Osteoblast (primary cell): ENCODE data around the gene SNX20. TPM values are rescaled to one million over a fixed set of nuclear protein-coding genes. Genes with fewer than 3 reads are reported as not detected.

ENCODE experiments used
- DNase-seq: peaks from one replicate; pipeline ENCODE4 v3.0.0; 2011; ENCODE audit warnings: low spot score, mixed read lengths; ENCODE audit not compliant: insufficient read length; ENCODE audit errors: missing footprints
- H2AFZ ChIP-seq: 2 replicates; pipeline ENCODE4 v1.6.0; 2011; ENCODE audit warnings: mild to moderate bottlenecking, low read length
- H3K27ac ChIP-seq: 2 replicates; pipeline ENCODE4 v1.5.1; 2011; ENCODE audit warnings: mild to moderate bottlenecking, low read depth, low read length, moderate library complexity
- H3K27me3 ChIP-seq: 2 replicates; pipeline ENCODE4 v1.6.0; 2012; ENCODE audit warnings: mild to moderate bottlenecking, control low read depth, inconsistent platforms, low read length, moderate library complexity; ENCODE audit not compliant: insufficient read depth
- H3K36me3 ChIP-seq: 2 replicates; pipeline ENCODE4 v1.5.1; 2011; ENCODE audit warnings: mild to moderate bottlenecking, low read length, control low read depth, moderate library complexity; ENCODE audit not compliant: insufficient read depth
- H3K4me1 ChIP-seq: 2 replicates; pipeline ENCODE4 v1.5.1; 2011; ENCODE audit warnings: mild to moderate bottlenecking, low read length, control low read depth, moderate library complexity; ENCODE audit not compliant: insufficient read depth
- H3K4me2 ChIP-seq: 2 replicates; pipeline ENCODE4 v1.6.0; 2011; ENCODE audit warnings: mild to moderate bottlenecking, low read length; ENCODE audit not compliant: insufficient read depth
- H3K4me3 ChIP-seq: fragments of 200-600 bp; sonication (generic); 3 replicates; pipeline ENCODE4 v1.5.1; 2012; ENCODE audit warnings: mild to moderate bottlenecking, low read length, inconsistent platforms; ENCODE audit not compliant: insufficient read depth
- H3K79me2 ChIP-seq: 2 replicates; pipeline ENCODE4 v1.6.0; 2012; ENCODE audit warnings: mild to moderate bottlenecking, low read length, control low read depth, inconsistent platforms; ENCODE audit not compliant: insufficient read depth
- H3K9me3 ChIP-seq: 2 replicates; pipeline ENCODE4 v1.5.1; 2011; ENCODE audit warnings: low read depth, low read length, control low read depth
- H4K20me1 ChIP-seq: 2 replicates; pipeline ENCODE4 v1.6.0; 2012; ENCODE audit warnings: mild to moderate bottlenecking, low read length, control low read depth; ENCODE audit not compliant: insufficient read depth
- total RNA-seq: library from RNA; depleted of rRNA; stranded (reverse); fragments of >200 nt; gene quantifications from 2 replicates; pipeline ENCODE4 v1.2.3, GENCODE V29; 2012
- TF ChIP-seq, protein P1 (sequence below): IDR thresholded peaks from 2 replicates; pipeline ENCODE4 v1.5.1; 2011; ENCODE audit warnings: mild to moderate bottlenecking, low read depth, low read length, moderate library complexity; ENCODE audit errors: extremely low read depth

SNX20 gene
- total RNA-seq, 1 donor: not detected

DNA sequence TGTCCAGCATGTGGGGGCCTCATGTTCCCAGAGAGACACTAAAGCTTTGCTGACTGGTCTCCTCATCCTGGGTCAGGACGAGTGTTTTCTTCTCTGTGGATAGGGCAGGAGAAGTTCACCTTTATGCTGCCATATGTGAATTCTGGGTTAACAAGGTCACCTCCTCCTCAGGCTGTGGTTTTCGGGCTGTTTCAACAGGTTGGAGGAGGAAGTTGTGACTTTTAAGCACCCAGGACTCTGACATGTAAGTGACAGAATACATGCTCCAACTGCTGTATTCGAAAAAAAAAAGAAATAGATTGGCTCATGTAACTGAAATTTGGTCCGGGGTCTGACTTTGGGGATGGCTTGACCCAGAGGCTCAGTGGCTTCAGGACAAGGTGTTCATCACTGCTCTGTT lies 54.2 kb downstream of the SNX20 start:
- H3K79me2 ChIP-seq: no peaks in the 10 kb centered on the region

DNA sequence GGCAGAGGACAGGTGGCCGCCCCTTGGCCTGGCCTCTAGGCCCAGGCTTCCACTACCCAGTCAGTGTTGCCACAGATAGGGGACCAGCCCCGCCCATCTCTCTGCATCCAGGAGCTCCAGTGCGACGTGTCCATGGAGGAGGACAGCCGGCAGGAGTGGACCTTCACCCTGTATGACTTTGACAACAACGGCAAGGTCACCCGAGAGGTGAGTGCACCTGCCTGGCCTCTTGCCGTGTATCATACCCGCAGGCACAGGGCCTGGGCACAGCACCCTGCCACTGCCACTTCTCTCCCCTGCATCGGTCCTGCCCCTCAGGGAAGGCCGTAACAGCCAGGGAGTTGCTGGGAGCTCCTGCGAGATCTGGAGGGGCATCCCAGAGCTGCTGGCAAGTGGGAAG lies 55.7 kb downstream of the SNX20 start:
- Histone ChIP-seq H3K36me3 (no peaks in the 10 kb centered on the region), H3K27ac (no peak overlapping the region), H3K4me1 (no peaks in the 10 kb centered on the region), H4K20me1 (no peaks in the 10 kb centered on the region), H3K79me2 (no peaks in the 10 kb centered on the region), H3K4me2 (no peak overlapping the region), H2AFZ (no peak overlapping the region), H3K27me3 (no peaks in the 10 kb centered on the region), H3K9me3 (no peaks in the 10 kb centered on the region), H3K4me3 (no peak overlapping the region)
- no peak for DNase-seq
- TF ChIP-seq, protein P1, sequence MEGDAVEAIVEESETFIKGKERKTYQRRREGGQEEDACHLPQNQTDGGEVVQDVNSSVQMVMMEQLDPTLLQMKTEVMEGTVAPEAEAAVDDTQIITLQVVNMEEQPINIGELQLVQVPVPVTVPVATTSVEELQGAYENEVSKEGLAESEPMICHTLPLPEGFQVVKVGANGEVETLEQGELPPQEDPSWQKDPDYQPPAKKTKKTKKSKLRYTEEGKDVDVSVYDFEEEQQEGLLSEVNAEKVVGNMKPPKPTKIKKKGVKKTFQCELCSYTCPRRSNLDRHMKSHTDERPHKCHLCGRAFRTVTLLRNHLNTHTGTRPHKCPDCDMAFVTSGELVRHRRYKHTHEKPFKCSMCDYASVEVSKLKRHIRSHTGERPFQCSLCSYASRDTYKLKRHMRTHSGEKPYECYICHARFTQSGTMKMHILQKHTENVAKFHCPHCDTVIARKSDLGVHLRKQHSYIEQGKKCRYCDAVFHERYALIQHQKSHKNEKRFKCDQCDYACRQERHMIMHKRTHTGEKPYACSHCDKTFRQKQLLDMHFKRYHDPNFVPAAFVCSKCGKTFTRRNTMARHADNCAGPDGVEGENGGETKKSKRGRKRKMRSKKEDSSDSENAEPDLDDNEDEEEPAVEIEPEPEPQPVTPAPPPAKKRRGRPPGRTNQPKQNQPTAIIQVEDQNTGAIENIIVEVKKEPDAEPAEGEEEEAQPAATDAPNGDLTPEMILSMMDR: no peak

More for the DNA sequence above, 54.2 kb downstream of the SNX20 start:
- H3K27me3 ChIP-seq: no peaks in the 10 kb centered on the region
- H3K9me3 ChIP-seq: no peaks in the 10 kb centered on the region
- no peak overlapping the region for H3K4me2 ChIP-seq
- H3K4me3 ChIP-seq: no peak overlapping the region
- TF ChIP-seq, protein P1: no peak
- H3K36me3 ChIP-seq: no peaks in the 10 kb centered on the region
- H4K20me1 ChIP-seq: no peaks in the 10 kb centered on the region
- no peaks in the 10 kb centered on the region for H3K4me1 ChIP-seq
- H2AFZ ChIP-seq: no peak overlapping the region
- no peak for DNase-seq
- H3K27ac ChIP-seq: no peak overlapping the region

DNA sequence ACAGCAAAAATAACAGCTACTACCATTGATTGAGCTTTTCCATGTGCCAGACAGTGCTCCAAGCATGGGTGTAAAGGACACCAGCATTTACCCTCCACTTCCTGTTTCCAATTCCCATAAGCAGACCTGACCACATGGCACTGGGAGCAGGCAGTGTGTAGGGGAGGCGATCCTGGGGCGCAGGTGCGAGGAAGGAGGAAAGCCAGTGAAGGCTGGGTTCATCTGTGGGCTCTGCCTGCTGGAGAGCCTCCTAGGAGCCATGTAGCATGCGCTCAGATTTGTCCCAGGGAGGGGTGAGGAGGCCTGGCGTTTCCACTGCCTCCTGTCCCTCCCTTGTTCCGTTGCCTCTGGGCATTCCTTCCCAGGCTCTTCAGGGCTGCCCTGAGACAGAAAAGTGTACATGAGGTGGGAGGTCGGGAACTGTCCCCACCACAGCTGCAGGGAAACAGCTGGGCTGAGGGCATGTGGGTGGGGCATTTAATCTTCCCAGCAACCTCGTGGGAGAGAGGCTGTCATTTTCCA lies 56.6 kb downstream of the SNX20 start:
- Histone ChIP-seq H3K27me3 (no peaks in the 10 kb centered on the region), H2AFZ (no peak overlapping the region), H3K4me3 (no peak overlapping the region), H3K36me3 (no peaks in the 10 kb centered on the region), H3K27ac (no peak overlapping the region), H3K79me2 (no peaks in the 10 kb centered on the region), H3K4me1 (no peaks in the 10 kb centered on the region), H3K9me3 (no peaks in the 10 kb centered on the region), H4K20me1 (no peaks in the 10 kb centered on the region), H3K4me2 (no peak overlapping the region)
- TF ChIP-seq, protein P1: no peak
- DNase-seq: no peak

DNA sequence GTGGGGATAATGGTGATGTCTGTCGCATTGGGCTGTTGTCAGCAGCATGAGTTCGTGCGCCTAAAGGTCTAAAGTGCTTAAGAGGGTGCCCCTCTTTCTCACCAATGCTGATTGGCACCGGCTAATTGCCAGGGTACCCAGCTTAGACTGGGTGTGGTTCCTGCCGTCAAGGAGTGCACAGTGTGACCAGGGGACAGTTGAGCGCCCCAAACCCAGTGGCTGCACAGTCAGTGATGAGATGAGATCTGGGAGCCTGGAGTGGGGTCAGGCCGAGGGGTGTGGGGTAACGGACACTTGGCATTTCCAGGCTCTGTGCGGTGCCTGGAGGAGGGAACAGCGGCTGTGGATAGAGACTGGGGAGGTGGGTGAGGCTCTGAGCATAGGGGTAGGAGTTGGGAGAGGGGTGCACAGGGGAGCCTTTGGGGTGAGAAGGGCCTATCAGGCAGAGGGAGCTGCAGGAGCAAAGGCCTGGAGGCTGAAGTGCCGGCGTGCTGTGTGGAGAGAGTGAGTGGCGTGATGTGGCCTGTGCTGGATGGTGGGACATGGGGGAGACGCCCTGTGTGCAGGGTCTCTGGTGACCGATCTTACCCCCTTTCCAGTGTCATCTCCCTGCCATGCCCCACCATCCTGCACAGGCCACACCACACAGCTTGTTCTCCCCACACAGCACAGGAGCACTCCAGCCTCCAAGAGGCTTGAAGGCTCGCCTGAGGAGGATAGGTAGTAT lies 58.3 kb downstream of the SNX20 start:
- no peak for DNase-seq
- Histone ChIP-seq H2AFZ (no peak overlapping the region), H3K36me3 (no peaks in the 10 kb centered on the region), H3K79me2 (no peaks in the 10 kb centered on the region), H3K4me3 (no peak overlapping the region), H3K9me3 (no peaks in the 10 kb centered on the region), H3K4me2 (no peak overlapping the region), H3K27me3 (no peaks in the 10 kb centered on the region), H3K4me1 (no peaks in the 10 kb centered on the region), H3K27ac (no peak overlapping the region), H4K20me1 (no peaks in the 10 kb centered on the region)
- TF ChIP-seq, protein P1: no peak
